HCT116 (cell line): ENCODE measurements around the gene COL4A4. TPM values are rescaled to one million over a fixed set of nuclear protein-coding genes. Genes with fewer than 3 reads are reported as not detected.

Experiments used
- ATAC-seq: fragments of 200-7000 bp; cut with Tn5 transposase; 2 replicates; pipeline ENCODE4 v1.9.1; 2020; ENCODE audit warnings: mild to moderate bottlenecking, moderate library complexity
- BruUV-seq: library from RNA; stranded (reverse); fragments of 400-500 nt; replicated peaks from 2 replicates; lab custom pipeline; 2021; lab: Mats Ljungman, UMichigan
- CTCF ChIA-PET: fragments of 300-600 bp; sonication (Branson Sonifier 250); formaldehyde crosslinking; loops from one replicate; lab custom pipeline; 2021; ENCODE audit warnings: antibody characterized with exemption; lab: Charles Lee
- POLR2A ChIA-PET: fragments of 300-600, 350-600 bp; sonication (Branson Sonifier 250); formaldehyde crosslinking; loops from one replicate; lab custom pipeline; 2021; ENCODE audit warnings: antibody characterized with exemption; lab: Charles Lee
- RAD21 ChIA-PET, 2 experiments: fragments of 300-600 bp; sonication (Branson Sonifier 250); formaldehyde crosslinking; loops; one replicate each; lab custom pipeline; 2023; ENCODE audit warnings: low total read pairs in 2 of 2; ENCODE audit not compliant: uncharacterized antibody in 2 of 2, unreplicated experiment in 2 of 2, low non-redundant PET in 1 of 2; lab: Charles Lee
- DNase-seq: peaks from one replicate; pipeline ENCODE4 v3.0.0-alpha.2; 2010; ENCODE audit warnings: low read depth, low spot score
- H2AFZ ChIP-seq: fragments of 200-600 bp; shearing (Covaris generic), sonication (generic); 2 replicates; pipeline ENCODE4 v1.6.1; 2017; ENCODE audit warnings: low read depth, mixed run types, mixed read lengths, antibody characterized with exemption, low read length; ENCODE audit not compliant: poor library complexity, severe bottlenecking
- H3K27ac ChIP-seq: 2 replicates; pipeline ENCODE4 v1.5.1; 2012; ENCODE audit warnings: low read depth, low read length
- H3K27me3 ChIP-seq: fragments of 200-600 bp; sonication (generic); 2 replicates; pipeline ENCODE4 v1.6.1; 2016; ENCODE audit warnings: mixed run types, low read length, mixed read lengths; ENCODE audit not compliant: insufficient read depth
- H3K36me3 ChIP-seq, 2 experiments: fragments of 200-500 bp in 1 of 2; fragments of 200-600 bp in 1 of 2; sonication (Bioruptor generic) in 1 of 2; sonication (generic) in 1 of 2; 2 replicates each; pipeline versions ENCODE4 v1.5.1 to v1.6.1; 2014 to 2016; ENCODE audit warnings: low read length in 2 of 2, inconsistent platforms in 1 of 2, mixed read lengths in 1 of 2, mixed run types in 1 of 2; ENCODE audit not compliant: insufficient read depth in 2 of 2, control insufficient read depth in 1 of 2
- H3K4me1 ChIP-seq, 2 experiments: fragments of 200-600 bp in 1 of 2; sonication (generic) in 1 of 2; 2 replicates each; pipeline versions ENCODE4 v1.5.1 to v1.6.1; 2012 to 2017; ENCODE audit warnings: low read length in 2 of 2, inconsistent platforms in 1 of 2, mild to moderate bottlenecking in 1 of 2, mixed read lengths in 1 of 2, mixed run types in 1 of 2, moderate library complexity in 1 of 2; ENCODE audit not compliant: insufficient read depth in 2 of 2, control insufficient read depth in 1 of 2
- H3K4me2 ChIP-seq: fragments of 200-600 bp; sonication (generic); 2 replicates; pipeline ENCODE4 v1.6.1; 2017; ENCODE audit warnings: mixed run types, low read length, mixed read lengths
- H3K4me3 ChIP-seq, 2 experiments: fragments of 200-600 bp in 1 of 2; sonication (generic) in 1 of 2; replicated peaks in 1 of 2; 2 replicates each; pipeline ENCODE4 v1.5.1; 2011 to 2016; ENCODE audit warnings: low read length in 2 of 2, control low read depth in 1 of 2, low read depth in 1 of 2, mild to moderate bottlenecking in 1 of 2, mixed read lengths in 1 of 2, mixed run types in 1 of 2
- H3K79me2 ChIP-seq: fragments of 200-600 bp; sonication (generic); 2 replicates; pipeline ENCODE4 v1.6.1; 2017; ENCODE audit warnings: mild to moderate bottlenecking, mixed run types, low read length, moderate library complexity, mixed read lengths; ENCODE audit not compliant: insufficient read depth
- H3K9ac ChIP-seq: fragments of 200-600 bp; sonication (generic); 2 replicates; pipeline ENCODE4 v1.6.1; 2016; ENCODE audit warnings: low read length, mixed read lengths
- H3K9me2 ChIP-seq: fragments of 200-600 bp; sonication (generic), shearing (Covaris generic); 2 replicates; pipeline ENCODE4 v1.6.1; 2017; ENCODE audit warnings: mixed run types, mild to moderate bottlenecking, moderate library complexity; ENCODE audit not compliant: insufficient read depth
- H3K9me3 ChIP-seq, 2 experiments: fragments of 200-500 bp in 1 of 2; fragments of 200-600 bp in 1 of 2; sonication (Bioruptor generic) in 1 of 2; sonication (generic) in 1 of 2; 2 replicates each; pipeline ENCODE4 v1.6.1; 2014 to 2017; ENCODE audit warnings: low read length in 2 of 2, mixed read lengths in 2 of 2, inconsistent platforms in 1 of 2, low read depth in 1 of 2, mild to moderate bottlenecking in 1 of 2, mixed run types in 1 of 2, moderate library complexity in 1 of 2; ENCODE audit not compliant: control insufficient read depth in 1 of 2, insufficient read depth in 1 of 2
- H4K20me1 ChIP-seq: fragments of 200-600 bp; sonication (generic), shearing (Covaris generic); 2 replicates; pipeline ENCODE4 v1.6.1; 2017; ENCODE audit warnings: mixed run types, mild to moderate bottlenecking, moderate library complexity; ENCODE audit not compliant: insufficient read depth
- CEBPB ChIP-seq: IDR thresholded peaks from 2 replicates; pipeline ENCODE4 v1.6.1; 2012; ENCODE audit warnings: low read depth
- CTCF ChIP-seq, 3 experiments: fragments of 200-600 bp in 1 of 3; sonication (generic) in 1 of 3; IDR thresholded peaks in 2 of 3; conservative IDR thresholded peaks in 1 of 3; 2 replicates each; pipeline ENCODE4 v1.5.1; 2012 to 2017; ENCODE audit warnings: low read depth in 2 of 3, low read length in 2 of 3, antibody characterized with exemption in 1 of 3, borderline replicate concordance in 1 of 3, control low read depth in 1 of 3, mild to moderate bottlenecking in 1 of 3, mixed read lengths in 1 of 3, mixed run types in 1 of 3, moderate library complexity in 1 of 3; ENCODE audit not compliant: insufficient read depth in 1 of 3
- ELF1 ChIP-seq: IDR thresholded peaks from 2 replicates; pipeline ENCODE4 v1.6.1; 2012; ENCODE audit warnings: low read depth, borderline replicate concordance
- EZH2 ChIP-seq: fragments of 200-600 bp; sonication (generic); IDR thresholded peaks from 2 replicates; pipeline ENCODE4 v1.6.1; 2017; ENCODE audit warnings: antibody characterized with exemption, mixed run types
- EZH2phosphoT487 ChIP-seq: fragments of 200-600 bp; IDR thresholded peaks from 2 replicates; pipeline ENCODE4 v1.6.1; 2018; ENCODE audit warnings: antibody characterized with exemption, borderline replicate concordance
- FOSL1 ChIP-seq: IDR thresholded peaks from 2 replicates; pipeline ENCODE4 v1.6.1; 2012; ENCODE audit warnings: low read depth
- JUND ChIP-seq: IDR thresholded peaks from 2 replicates; pipeline ENCODE4 v1.6.1; 2012
- POLR2A ChIP-seq: IDR thresholded peaks from 2 replicates; pipeline ENCODE4 v1.7.0; 2011; ENCODE audit warnings: borderline replicate concordance; ENCODE audit not compliant: insufficient read depth, insufficient read length; ENCODE audit errors: extremely low read depth
- POLR2AphosphoS5 ChIP-seq: IDR thresholded peaks from 2 replicates; pipeline ENCODE4 v1.6.1; 2011; ENCODE audit warnings: mild to moderate bottlenecking, low read depth, low read length, moderate library complexity
- RAD21 ChIP-seq: IDR thresholded peaks from 2 replicates; pipeline ENCODE4 v1.6.1; 2012; ENCODE audit warnings: low read depth, mild to moderate bottlenecking
- REST ChIP-seq: IDR thresholded peaks from 2 replicates; pipeline ENCODE4 v1.6.1; 2012; ENCODE audit warnings: low read depth
- SP1 ChIP-seq: IDR thresholded peaks from 2 replicates; pipeline ENCODE4 v1.6.1; 2012; ENCODE audit warnings: low read depth
- SRF ChIP-seq: IDR thresholded peaks from 2 replicates; pipeline ENCODE4 v1.6.1; 2012; ENCODE audit warnings: low read depth
- TCF7L2 ChIP-seq: IDR thresholded peaks from 2 replicates; pipeline ENCODE4 v1.7.0; 2011; ENCODE audit warnings: borderline replicate concordance, inconsistent platforms; ENCODE audit not compliant: insufficient read depth, insufficient read length; ENCODE audit errors: extremely low read depth
- ZFX ChIP-seq: fragments of 450-650 bp; IDR thresholded peaks from 2 replicates; pipeline ENCODE4 v1.6.1; 2017
- ZNF274 ChIP-seq: fragments of 200-500 bp; sonication (Bioruptor generic); IDR thresholded peaks from 2 replicates; pipeline ENCODE4 v1.6.1; 2014; ENCODE audit warnings: mild to moderate bottlenecking, low read depth, low read length, inconsistent platforms
- intact Hi-C: fragments of 100-400 bp; cut with micrococcal nuclease; formaldehyde crosslinking; loops from 2 replicates; pipeline ENCODE4 v1.10.0; 2022
- total RNA-seq: library from RNA; stranded (reverse); gene quantifications from one replicate; pipeline ENCODE4 v1.2.1, GENCODE V29; 2021; ENCODE audit not compliant: unreplicated experiment
- TF ChIP-seq, protein P1 (sequence below): IDR thresholded peaks from 2 replicates; pipeline ENCODE4 v1.6.1; 2012
- TF ChIP-seq, protein P2 (sequence below): IDR thresholded peaks from 2 replicates; pipeline ENCODE4 v1.6.1; 2011; ENCODE audit warnings: mild to moderate bottlenecking, low read length, moderate library complexity; ENCODE audit not compliant: insufficient replicate concordance; ENCODE audit errors: extremely low read depth

Gene COL4A4
- total RNA-seq, 1 experiment from 2014 or later, result 5.9 TPM

DNA sequence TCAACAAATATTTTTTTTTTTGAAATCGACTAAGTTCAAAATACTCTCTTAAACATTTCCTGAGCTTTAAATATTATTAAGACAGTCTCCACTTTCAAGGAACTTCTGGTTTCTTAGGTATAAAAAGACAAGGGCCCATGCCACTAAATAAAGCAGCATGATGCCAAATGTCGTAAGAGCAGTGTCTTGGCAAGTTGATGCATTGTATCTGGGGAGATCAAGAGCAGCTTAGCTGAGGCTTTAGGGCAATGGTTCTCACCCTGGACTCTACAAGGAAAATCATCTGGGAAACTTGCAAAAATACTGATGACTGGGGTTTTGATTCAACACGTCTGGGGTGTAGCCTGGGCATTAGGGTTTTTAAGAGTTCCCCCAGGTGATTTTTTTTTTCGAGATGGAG lies 41.7 kb upstream of the COL4A4 start:
- Histone ChIP-seq H2AFZ (no peak overlapping the region), H3K4me2 (no peak overlapping the region), H3K9me3 (no peaks in the 10 kb centered on the region), H3K27ac (no peak overlapping the region), H4K20me1 (no peaks in the 10 kb centered on the region), H3K4me3 (no peak overlapping the region), H3K27me3 (no peaks in the 10 kb centered on the region), H3K4me1 (no peaks in the 10 kb centered on the region), H3K9me2 (no peaks in the 10 kb centered on the region), H3K36me3 (no peaks in the 10 kb centered on the region), H3K79me2 (no peaks in the 10 kb centered on the region), H3K9ac (no peak overlapping the region)
- no peak for TF ChIP-seq RAD21
- no peak for TF ChIP-seq POLR2A
- TF ChIP-seq SRF, result no peak
- no peak for TF ChIP-seq POLR2AphosphoS5
- TF ChIP-seq TCF7L2, result no peak
- TF ChIP-seq EZH2phosphoT487, result no peak
- TF ChIP-seq, protein P1, sequence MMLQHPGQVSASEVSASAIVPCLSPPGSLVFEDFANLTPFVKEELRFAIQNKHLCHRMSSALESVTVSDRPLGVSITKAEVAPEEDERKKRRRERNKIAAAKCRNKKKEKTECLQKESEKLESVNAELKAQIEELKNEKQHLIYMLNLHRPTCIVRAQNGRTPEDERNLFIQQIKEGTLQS, result no peak
- TF ChIP-seq SP1, result no peak
- TF ChIP-seq, protein P2, sequence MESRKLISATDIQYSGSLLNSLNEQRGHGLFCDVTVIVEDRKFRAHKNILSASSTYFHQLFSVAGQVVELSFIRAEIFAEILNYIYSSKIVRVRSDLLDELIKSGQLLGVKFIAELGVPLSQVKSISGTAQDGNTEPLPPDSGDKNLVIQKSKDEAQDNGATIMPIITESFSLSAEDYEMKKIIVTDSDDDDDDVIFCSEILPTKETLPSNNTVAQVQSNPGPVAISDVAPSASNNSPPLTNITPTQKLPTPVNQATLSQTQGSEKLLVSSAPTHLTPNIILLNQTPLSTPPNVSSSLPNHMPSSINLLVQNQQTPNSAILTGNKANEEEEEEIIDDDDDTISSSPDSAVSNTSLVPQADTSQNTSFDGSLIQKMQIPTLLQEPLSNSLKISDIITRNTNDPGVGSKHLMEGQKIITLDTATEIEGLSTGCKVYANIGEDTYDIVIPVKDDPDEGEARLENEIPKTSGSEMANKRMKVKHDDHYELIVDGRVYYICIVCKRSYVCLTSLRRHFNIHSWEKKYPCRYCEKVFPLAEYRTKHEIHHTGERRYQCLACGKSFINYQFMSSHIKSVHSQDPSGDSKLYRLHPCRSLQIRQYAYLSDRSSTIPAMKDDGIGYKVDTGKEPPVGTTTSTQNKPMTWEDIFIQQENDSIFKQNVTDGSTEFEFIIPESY, result no peak
- no peak for TF ChIP-seq CTCF (IDR thresholded peaks at IDR 0.05 in 2 of 3, conservative IDR thresholded peaks at IDR 0.05 in 1 of 3; ENCODE audit: borderline replicate concordance in 1 of 3, insufficient read depth in 1 of 3, low read depth in 2 of 3, low read length in 2 of 3)
- no peak for TF ChIP-seq ELF1
- TF ChIP-seq JUND, result no peak
- no peak for TF ChIP-seq ZNF274
- TF ChIP-seq REST, result no peak
- no peak for TF ChIP-seq ZFX
- no peak for TF ChIP-seq FOSL1
- no peak for TF ChIP-seq CEBPB
- TF ChIP-seq EZH2, result no peak
- no peak for ATAC-seq
- CTCF ChIA-PET, result interaction anchor here (1.4 kb wide), 1 partner anchor 33 kb away, joined by 3 read pairs; no protein-coding TSS in a partner anchor
- RAD21 ChIA-PET, result no interaction called here
- POLR2A ChIA-PET, result no interaction called here
- no TSS peak for BruUV-seq
- intact Hi-C loops, result no loop called here
- DNase-seq, result no peak
